ENCODE measurements around the gene TNRC18. TPM values are rescaled to one million over a fixed set of nuclear protein-coding genes. Genes with fewer than 3 reads are reported as not detected.

TNRC18 gene, protein sequence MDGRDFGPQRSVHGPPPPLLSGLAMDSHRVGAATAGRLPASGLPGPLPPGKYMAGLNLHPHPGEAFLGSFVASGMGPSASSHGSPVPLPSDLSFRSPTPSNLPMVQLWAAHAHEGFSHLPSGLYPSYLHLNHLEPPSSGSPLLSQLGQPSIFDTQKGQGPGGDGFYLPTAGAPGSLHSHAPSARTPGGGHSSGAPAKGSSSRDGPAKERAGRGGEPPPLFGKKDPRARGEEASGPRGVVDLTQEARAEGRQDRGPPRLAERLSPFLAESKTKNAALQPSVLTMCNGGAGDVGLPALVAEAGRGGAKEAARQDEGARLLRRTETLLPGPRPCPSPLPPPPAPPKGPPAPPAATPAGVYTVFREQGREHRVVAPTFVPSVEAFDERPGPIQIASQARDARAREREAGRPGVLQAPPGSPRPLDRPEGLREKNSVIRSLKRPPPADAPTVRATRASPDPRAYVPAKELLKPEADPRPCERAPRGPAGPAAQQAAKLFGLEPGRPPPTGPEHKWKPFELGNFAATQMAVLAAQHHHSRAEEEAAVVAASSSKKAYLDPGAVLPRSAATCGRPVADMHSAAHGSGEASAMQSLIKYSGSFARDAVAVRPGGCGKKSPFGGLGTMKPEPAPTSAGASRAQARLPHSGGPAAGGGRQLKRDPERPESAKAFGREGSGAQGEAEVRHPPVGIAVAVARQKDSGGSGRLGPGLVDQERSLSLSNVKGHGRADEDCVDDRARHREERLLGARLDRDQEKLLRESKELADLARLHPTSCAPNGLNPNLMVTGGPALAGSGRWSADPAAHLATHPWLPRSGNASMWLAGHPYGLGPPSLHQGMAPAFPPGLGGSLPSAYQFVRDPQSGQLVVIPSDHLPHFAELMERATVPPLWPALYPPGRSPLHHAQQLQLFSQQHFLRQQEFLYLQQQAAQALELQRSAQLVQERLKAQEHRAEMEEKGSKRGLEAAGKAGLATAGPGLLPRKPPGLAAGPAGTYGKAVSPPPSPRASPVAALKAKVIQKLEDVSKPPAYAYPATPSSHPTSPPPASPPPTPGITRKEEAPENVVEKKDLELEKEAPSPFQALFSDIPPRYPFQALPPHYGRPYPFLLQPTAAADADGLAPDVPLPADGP (N-terminal part only)
- 41.9 and 74.6 TPM in 2 replicates for total RNA-seq (2011; cell fraction: chromatin; rRNA removed; ENCODE audit: low replicate concordance)
- 31.5 and 35.9 TPM in 2 replicates for total RNA-seq (2011; cell fraction: nucleolus; rRNA removed)
- total RNA-seq (2011; cell fraction: nucleoplasm; rRNA removed): 35.6 and 54.7 TPM in 2 replicates
- 14.3 and 18.0 TPM in 2 replicates for total RNA-seq (2014; rRNA removed)
- total RNA-seq (2014; rRNA removed; fragmentation: Illumina TruSeq; extraction: Trizol): 10.8 and 12.1 TPM in 2 replicates
- 19.8 and 23.5 TPM in 2 replicates for total RNA-seq (2015; rRNA removed; fragmentation: Illumina TruSeq; extraction: Trizol)
- 29.8 and 43.2 TPM in 2 replicates for total RNA-seq (2021)
- 3.2 and 4.2 TPM in 2 replicates for polyA plus RNA-seq (2011; rRNA removed)
- polyA plus RNA-seq (2011; cell fraction: cytosol; rRNA removed): 3.5 and 8.3 TPM in 2 replicates
- 12.6 and 17.1 TPM in 2 replicates for polyA plus RNA-seq (2011; cell fraction: nucleus; rRNA removed)
- 25.7 and 34.0 TPM in 2 replicates for polyA plus RNA-seq (2012)
- polyA plus RNA-seq (2014; fragmentation: Illumina TruSeq; extraction: Trizol): 22.3 and 22.7 TPM in 2 replicates
- under 1 TPM; 0.03 TPM for polyA plus RNA-seq (2014; fragmentation: Nextera tagmentation; extraction: Ambion mirVana)
- polyA plus RNA-seq (2014; rRNA removed): 19.2 and 27.2 TPM in 2 replicates
- polyA minus RNA-seq (2011; rRNA and poly(A)+ RNA removed): 10.0 and 10.2 TPM in 2 replicates
- 18.2 and 26.2 TPM in 2 replicates for polyA minus RNA-seq (2011; cell fraction: cytosol; rRNA and poly(A)+ RNA removed)
- 11.3 and 12.7 TPM in 2 replicates for polyA minus RNA-seq (2011; cell fraction: nucleus; rRNA and poly(A)+ RNA removed)
- percentile 61 among the genes with signal in this experiment for Bru-seq, nascent RNA
- percentile 59 among the genes with signal in this experiment for BruChase-seq, experiment 1, labeled RNA remaining after a 2-hour chase
- BruChase-seq, experiment 2, labeled RNA remaining after a 6-hour chase: percentile 58 among the genes with signal in this experiment
- long read RNA-seq, experiment 1, partial matches to known transcripts: 19 of 44 reads
- long read RNA-seq, experiment 1, other reads (novel, unspliced or antisense): 25 of 44 reads
- long read RNA-seq, experiment 2, partial matches to known transcripts: 7 of 12 reads
- long read RNA-seq, experiment 2, other reads (novel, unspliced or antisense): 5 of 12 reads
- long read RNA-seq, experiment 3: 0 reads

DNA sequence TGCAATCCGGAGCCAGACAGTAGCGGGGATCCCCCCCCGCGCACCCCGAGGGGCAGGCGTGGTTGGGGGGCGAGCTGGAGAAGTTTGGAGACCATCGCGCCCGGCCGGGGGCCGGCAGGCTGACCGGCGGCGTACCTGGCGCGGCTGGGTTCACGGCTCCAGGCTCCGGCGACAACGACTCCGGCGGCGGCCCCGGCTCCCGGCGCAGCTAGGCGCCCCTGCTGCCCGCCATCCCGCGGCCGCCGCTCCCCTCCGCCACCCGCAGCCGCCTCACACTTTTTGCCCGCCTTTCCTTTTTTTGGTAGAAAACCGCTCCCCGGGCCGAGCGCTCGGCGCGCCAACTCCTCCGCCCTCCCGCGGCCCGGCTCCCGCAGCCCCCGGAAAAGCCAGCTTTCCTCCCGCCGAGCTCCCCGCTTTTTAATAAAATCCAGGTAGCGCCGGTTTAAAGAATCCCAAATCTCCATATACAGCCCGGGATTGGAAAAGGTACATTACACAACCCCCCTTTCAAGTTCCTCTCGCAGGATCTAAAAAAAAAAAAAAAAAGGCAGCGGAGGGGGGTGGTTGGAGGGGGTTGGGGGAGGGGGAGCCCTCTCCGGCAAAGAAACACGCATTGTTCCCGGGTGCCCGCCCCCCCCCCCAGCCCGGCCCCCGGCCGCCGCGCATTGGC is at the start of gene TNRC18:
Gene TNRC18, minus strand, starts transcription at position 529 of the 670 bp plus-strand sequence. CDS start 2,588 bp downstream, outside the sequence.
- no peak for FAIRE-seq
- Histone ChIP-seq H3K4me1 (replicated peaks in 1 of 2; ENCODE audit: control insufficient read depth in 2 of 2, insufficient read depth in 2 of 2, low read length in 2 of 2) (peaks cover 30 to 87% of the 10 kb centered on the region in 2 experiments), H3K27me3 (ENCODE audit: control insufficient read depth in 2 of 2, insufficient read depth in 2 of 2, low read length in 2 of 2) (no peaks in the 10 kb centered on the region), H3K9me1 (ENCODE audit: control insufficient read depth, insufficient read depth, low read length) (no peaks in the 10 kb centered on the region), H3K27ac (ENCODE audit: extremely low read depth, low read depth, low read length) (peak within 1 kb of the TSS; percentile 98), H3K4me2 (ENCODE audit: insufficient read depth, low read length) (peak within 1 kb of the TSS; percentile 83), H2AFZ (ENCODE audit: low read depth, low read length) (peak within 1 kb of the TSS; percentile 64), H3K4me3 (peak within 1 kb of the TSS; percentile 93), H3K9me3 (replicated peaks; ENCODE audit: control insufficient read depth, insufficient read depth, low read depth, low read length) (no peaks in the 10 kb centered on the region), H4K20me1 (replicated peaks; ENCODE audit: control insufficient read depth, insufficient read depth, low read length) (no peaks in the 10 kb centered on the region), H3K9ac (ENCODE audit: insufficient read depth in 1 of 2, low read depth in 2 of 2, low read length in 2 of 2) (peak within 1 kb of the TSS; percentile 95 to 96), H3K79me2 (ENCODE audit: control insufficient read depth, insufficient read depth, low read length) (peaks cover 92% of the 10 kb centered on the region), H3K36me3 (ENCODE audit: control insufficient read depth, insufficient read depth, low read length) (peaks cover 6% of the 10 kb centered on the region; the same call in 1 of the 3 replicates)
- POLR2A ChIA-PET: interaction anchor here (0.7 to 2.7 kb wide), 9 partner anchors 16 to 757 kb away, joined by 3 to 9 read pairs (median 4); no protein-coding TSS in a partner anchor
- under 1% methylated on average over 30 of the region's 67 CpGs for WGBS (ENCODE audit: insufficient coverage, low coverage, missing lambda C conversion rate)
- ATAC-seq: peak; percentile 2
- DNase-seq (ENCODE audit: extremely low read depth in 1 of 4, low spot score in 3 of 4): peak in 3 of 4 experiments; percentile 91 to 97 (median 94)
- CTCF ChIA-PET (ENCODE audit: low intra/inter-chr PET ratio): no interaction called here
- in situ Hi-C loops (cut with MboI) (no loop called here), intact Hi-C loops (cut with micrococcal nuclease) (no loop called here)
- BruUV-seq (replicated peaks): no TSS peak
- TF ChIP-seq CEBPG (CRISPR knock-in tag; IDR thresholded peaks at IDR 0.05) (no peak), CEBPG (tag; conservative IDR thresholded peaks at IDR 0.05 in 1 of 2, IDR thresholded peaks at IDR 0.05 in 1 of 2) (peak; percentile 65 to 69), PCBP1 (IDR thresholded peaks at IDR 0.05; ENCODE audit: low read depth, low read length, poor library complexity, severe bottlenecking) (peak; percentile 48), BRCA1 (IDR thresholded peaks at IDR 0.05) (no peak), BRCA1 (CRISPR knock-in tag; IDR thresholded peaks at IDR 0.05) (no peak)
- TF ChIP-seq, protein P1, sequence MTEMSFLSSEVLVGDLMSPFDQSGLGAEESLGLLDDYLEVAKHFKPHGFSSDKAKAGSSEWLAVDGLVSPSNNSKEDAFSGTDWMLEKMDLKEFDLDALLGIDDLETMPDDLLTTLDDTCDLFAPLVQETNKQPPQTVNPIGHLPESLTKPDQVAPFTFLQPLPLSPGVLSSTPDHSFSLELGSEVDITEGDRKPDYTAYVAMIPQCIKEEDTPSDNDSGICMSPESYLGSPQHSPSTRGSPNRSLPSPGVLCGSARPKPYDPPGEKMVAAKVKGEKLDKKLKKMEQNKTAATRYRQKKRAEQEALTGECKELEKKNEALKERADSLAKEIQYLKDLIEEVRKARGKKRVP (CRISPR knock-in tag; IDR thresholded peaks at IDR 0.05): peak; percentile 49; the same call in 1 of the 2 replicates
- TF ChIP-seq, protein P2, sequence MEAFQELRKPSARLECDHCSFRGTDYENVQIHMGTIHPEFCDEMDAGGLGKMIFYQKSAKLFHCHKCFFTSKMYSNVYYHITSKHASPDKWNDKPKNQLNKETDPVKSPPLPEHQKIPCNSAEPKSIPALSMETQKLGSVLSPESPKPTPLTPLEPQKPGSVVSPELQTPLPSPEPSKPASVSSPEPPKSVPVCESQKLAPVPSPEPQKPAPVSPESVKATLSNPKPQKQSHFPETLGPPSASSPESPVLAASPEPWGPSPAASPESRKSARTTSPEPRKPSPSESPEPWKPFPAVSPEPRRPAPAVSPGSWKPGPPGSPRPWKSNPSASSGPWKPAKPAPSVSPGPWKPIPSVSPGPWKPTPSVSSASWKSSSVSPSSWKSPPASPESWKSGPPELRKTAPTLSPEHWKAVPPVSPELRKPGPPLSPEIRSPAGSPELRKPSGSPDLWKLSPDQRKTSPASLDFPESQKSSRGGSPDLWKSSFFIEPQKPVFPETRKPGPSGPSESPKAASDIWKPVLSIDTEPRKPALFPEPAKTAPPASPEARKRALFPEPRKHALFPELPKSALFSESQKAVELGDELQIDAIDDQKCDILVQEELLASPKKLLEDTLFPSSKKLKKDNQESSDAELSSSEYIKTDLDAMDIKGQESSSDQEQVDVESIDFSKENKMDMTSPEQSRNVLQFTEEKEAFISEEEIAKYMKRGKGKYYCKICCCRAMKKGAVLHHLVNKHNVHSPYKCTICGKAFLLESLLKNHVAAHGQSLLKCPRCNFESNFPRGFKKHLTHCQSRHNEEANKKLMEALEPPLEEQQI (IDR thresholded peaks at IDR 0.05): no peak
